Mononuclear cell (primary cell): ENCODE data around the gene NTRK3. TPM values are rescaled to one million over a fixed set of nuclear protein-coding genes. Genes with fewer than 3 reads are reported as not detected.

Experiments used
- total RNA-seq: library from RNA; depleted of rRNA; stranded (reverse); fragments of >200 nt; gene quantifications from one replicate; pipeline ENCODE4 v1.2.3, GENCODE V29; 2012

Gene NTRK3
- total RNA-seq, 1 donor, result under 0.01 TPM

Other genes starting within 250 kb of the NTRK3 start
- 8.7 TPM for gene MRPL46, start 210.6 kb upstream of the NTRK3 start, total RNA-seq
- gene MRPS11, start 211.0 kb upstream of the NTRK3 start, total RNA-seq, result 5.0 TPM